H4 (cell line): ENCODE measurements around the gene DCTN3. TPM values are rescaled to one million over a fixed set of nuclear protein-coding genes. Genes with fewer than 3 reads are reported as not detected.

Experiments
- DNase-seq: peaks from one replicate; pipeline ENCODE4 v3.0.0-alpha.2; 2015; ENCODE audit warnings: low spot score
- total RNA-seq: library from RNA; depleted of rRNA; stranded (reverse); fragments of >200 nt; shearing (Covaris generic); gene quantifications from 2 replicates; pipeline ENCODE4 v1.2.3, GENCODE V29; 2014; rRNA removed

Gene DCTN3
- total RNA-seq, 1 experiment from 2014 or later: 168 TPM

DNA sequence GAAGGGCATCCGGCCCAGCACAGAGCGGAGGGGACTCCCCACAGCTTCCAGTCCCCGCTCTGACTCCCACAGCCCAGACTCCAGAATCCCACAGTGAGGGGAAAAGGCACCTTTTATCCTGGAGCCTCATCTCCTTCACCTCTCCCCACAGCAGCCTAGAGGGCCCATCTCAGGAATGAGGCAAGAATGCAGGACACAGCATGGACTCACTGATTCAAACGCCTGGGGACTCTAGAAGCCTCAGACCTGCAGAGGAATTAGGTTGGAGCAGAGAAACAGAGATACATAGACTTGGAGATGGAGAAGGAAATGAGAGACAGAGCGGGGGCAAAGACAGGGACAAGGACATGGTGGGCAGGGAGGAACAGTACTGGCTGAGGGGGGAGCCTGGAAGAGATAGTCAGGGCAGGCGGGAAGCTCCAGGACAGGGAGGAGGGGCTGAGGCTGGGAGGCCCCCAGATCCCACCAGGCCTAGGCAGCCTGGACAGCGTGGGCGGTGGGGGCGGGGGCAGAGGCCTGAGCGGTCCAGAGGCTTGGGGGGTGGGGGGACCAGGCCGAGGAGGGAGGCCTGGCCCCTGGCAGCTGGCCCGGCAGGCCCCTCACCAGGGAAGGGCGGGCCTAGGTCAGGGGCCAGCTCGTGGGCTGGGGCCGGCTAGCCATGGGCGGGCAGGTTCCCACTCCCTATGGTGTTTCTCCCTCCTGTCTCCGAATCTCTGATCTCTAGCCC lies 46.5 kb downstream of the DCTN3 start:
- DNase-seq: no peak

DNA sequence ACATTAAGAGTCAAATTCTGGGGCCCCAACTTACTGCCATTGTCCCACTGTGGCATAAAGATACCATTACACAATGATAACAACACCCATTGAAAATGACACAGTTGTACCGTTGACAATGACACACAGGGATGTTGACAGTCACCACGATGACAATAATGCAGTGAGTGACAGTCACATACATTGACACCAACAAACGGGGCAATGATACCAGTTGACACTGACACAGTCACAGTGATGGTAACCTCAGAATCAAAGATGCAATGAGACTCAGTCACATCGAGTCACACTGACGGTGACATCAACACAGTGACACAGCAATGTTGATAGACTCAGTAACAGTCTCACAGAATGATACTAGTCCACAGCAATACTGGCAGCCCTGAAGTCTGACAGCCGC lies 47.7 kb downstream of the DCTN3 start:
- no peak for DNase-seq

DNA sequence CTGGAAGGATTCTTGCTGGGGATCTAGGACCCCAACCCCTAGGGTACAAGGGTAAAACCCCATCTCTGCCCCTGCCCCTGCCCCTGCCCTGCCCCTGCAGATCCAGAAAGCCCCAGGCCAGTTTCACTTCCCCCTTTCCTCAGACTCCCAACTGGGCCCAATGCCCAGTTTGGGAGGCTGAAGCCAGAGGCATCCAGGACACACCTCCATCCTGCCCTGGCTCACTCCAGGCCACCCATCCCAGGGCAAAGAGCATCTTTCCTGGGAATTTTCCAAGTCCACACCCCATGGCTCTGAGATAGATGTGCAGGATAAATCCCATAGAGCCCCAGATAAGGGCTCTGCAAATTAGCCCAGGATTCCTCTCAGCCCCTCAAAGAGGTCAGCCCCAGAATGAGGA lies 48.2 kb downstream of the DCTN3 start:
- DNase-seq: no peak

DNA sequence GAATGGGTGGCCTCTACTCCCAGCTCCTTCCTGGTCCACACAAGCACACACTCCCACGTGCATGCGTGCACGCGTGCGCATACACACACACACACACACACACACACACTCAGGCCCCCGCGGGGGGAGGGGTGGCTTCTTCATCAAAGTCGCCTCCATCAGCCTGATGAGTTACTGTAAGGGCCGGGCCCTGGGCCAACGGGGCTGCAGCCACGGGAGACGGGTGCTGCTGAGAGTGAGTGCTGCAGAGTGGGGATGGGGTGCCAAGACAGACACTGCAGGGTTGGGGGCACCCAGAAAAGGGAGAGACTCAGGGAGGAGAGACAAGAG lies 48.8 kb downstream of the DCTN3 start:
- DNase-seq: no peak

DNA sequence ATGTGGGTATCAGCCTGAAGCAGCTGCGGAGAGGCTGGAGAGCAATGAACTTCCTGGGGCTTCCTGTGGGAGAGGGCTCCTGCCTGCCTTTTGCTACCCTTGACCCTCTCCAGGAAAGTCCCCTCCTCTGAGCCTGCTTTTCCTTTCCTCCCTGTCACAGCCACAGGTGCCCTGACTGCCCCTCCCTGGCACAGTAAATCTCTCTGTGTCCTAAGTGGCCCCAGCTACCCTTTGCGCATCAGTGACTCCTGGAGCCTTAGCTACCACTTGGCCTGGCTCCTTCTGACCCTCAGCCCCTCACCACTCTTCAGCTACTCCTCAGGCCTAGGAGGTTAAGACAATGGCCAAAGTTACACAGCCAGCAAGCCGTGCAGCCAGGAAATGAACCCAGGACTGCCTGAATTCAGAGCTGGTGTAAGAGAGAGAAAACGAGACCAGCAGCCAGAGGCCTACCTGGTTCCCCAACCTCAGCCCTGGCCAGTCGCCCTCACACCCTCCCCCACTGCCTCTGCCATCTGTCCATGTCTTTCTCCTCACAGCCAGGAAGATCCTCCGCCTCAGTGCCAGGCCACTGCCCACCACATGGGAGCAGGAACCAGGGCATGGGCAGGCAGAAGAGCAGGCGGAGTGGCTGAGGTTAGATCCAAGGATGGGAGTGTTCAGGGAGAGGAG lies 49.4 kb downstream of the DCTN3 start:
- DNase-seq: no peak

DNA sequence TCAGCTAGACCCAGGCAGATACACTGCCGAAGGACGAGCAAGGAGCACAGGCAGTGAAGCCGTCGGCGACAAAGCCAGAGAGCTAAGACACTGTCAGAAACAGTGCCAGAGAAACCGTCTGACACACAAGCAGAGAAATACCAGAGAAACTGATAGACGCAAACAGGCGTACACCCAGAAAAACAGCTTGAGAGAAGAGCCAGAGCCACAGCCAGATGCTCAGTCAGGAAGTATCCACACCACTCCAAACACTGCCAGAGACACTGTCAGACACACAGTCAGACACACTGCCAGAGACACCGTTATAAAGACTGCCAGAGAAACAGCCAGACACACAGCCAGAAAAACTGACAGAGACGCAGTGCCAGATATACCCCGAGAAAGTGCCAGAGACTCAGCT lies 49.9 kb downstream of the DCTN3 start:
- no peak for DNase-seq

DNA sequence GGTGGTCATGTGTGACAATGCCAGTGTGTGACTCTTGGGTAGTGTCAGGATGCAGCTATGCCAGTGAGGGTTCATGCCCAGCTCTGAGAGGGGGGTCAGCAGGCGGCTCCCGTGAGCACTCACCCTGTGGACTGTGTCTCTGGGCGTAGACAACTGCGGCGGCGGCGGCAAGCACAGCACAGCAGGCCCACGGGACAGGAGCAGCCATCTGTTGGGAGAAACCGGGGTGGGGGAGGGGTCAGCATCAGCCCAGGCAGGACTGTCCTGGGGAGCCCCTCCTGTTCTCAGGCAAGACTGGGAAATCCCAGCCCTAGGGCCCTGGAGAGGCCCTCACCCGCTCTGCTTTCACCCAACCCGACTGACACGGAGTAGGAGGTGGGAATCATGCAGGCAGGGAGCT lies 51.5 kb downstream of the DCTN3 start:
- no peak for DNase-seq

DNA sequence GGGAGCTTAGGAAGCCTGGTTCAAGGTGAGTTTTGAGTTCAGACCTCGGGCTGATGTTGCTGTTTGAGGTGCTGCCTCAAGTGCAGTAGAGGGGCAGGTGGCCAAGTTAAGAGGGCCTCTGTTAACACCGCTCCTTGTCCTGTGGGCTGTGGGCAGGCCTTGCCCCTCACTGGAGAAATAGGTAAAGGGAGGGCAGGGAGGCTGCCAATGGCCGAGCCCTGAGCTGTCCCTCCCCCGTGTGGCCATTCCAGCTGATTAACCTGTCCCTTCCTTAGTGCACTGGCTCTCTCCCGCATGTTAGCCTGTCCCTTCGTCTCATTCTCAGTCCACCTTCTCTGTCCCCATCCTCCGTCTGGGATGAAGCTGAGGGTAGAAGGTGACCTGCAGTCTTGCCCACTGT lies 52.2 kb downstream of the DCTN3 start:
- DNase-seq: no peak

DNA sequence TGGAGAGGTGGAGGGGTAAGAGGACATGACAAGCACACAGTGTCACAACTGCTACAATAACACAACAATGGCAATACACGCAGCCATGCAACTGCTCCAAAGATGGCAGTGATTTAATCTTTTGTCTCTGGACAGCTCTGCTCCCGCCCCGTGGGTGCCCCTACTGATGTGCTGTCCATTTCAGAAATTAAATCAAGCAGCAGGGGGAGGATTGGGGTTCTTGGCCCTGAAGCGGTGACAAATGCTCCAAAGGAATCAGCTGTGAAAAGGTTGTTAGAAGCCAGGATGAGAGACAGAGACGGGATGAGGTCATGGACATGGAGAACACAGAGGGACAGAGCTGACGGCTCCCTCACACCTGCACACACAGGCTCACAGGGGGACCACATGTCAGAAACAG lies 53.3 kb downstream of the DCTN3 start:
- no peak for DNase-seq

DNA sequence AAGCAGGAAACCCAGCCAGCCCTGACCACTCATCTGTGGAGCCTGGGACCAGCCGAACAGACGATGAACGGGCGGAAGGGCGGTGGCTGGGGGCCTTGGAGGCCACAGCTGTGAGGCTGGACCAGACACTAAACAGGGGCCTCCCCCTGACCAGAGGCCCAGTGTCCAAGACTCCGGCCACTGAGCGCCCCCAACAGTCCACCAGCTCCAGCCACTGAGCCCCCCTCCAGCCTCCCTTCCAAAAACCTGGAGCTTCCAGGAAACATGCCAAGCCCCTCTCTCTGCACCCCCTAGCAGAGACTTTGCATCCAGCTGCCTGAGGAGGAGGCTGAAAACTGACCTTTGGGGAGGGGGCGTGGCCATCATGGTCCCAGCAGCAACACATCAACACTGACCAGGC lies 54.0 kb downstream of the DCTN3 start:
- DNase-seq: no peak

DNA sequence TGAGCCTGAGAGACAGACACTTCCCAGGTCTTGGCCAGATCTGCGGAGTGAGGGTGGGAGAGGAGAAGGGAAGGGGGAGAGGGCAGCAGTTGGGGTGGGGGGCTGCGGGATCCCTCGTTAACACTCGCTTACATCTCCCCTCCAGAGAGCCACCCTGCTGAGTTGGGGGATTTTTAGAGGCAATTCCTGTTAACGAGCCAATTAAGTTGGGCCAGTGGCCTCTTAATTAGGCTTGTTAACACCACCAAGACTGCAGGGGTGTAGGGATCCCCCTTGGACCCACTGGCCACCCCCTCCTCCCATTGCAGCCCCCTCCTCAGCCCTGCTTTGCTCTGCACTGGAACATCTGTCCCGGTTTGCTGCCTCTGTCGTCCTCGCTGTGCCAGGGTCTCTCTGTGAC lies 54.4 kb downstream of the DCTN3 start:
- DNase-seq: no peak

DNA sequence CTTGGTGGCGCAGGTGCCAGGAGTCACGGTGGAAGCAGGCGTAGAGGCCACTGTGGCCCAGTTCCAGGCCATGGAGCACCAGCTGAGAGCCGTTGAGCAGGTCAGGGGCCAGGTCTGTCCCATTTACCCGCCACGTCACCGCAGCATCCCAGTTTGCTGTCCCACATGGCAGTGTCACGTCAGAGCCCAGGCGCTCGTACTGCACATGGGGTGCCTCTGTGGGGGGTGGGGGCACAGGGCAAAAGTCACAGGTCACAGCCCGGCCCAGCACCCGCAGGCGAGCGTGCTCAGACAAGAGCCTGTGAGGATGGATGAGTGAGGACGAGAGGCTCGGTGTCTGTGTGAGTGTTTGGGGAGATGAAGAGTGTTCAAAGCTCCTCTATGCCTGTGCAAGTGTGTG lies 55.7 kb downstream of the DCTN3 start:
- no peak for DNase-seq

Other genes with a start within 250 kb of the DCTN3 start
- gene MYORG, start 243.6 kb downstream of the DCTN3 start, total RNA-seq: 1.9 and 2.7 TPM in 2 replicates
- 13.6 and 17.9 TPM in 2 replicates for gene FAM219A, start 161.9 kb downstream of the DCTN3 start, total RNA-seq
- 0.04 and 0.27 TPM in 2 replicates for gene DNAI1, start 161.7 kb downstream of the DCTN3 start, total RNA-seq
- gene ENHO, start 97.5 kb downstream of the DCTN3 start, total RNA-seq: 1.9 and 2.3 TPM in 2 replicates
- 0.15 and 0.55 TPM in 2 replicates for gene CNTFR, start 30.8 kb downstream of the DCTN3 start, total RNA-seq
- 52.8 and 59.3 TPM in 2 replicates for gene RPP25L, start 8.4 kb downstream of the DCTN3 start, total RNA-seq
- 0.21 TPM in 1 of 2 replicates, not detected in the other for gene ARID3C, start 8.6 kb upstream of the DCTN3 start, total RNA-seq
- 80.2 and 127 TPM in 2 replicates for gene SIGMAR1, start 17.3 kb upstream of the DCTN3 start, total RNA-seq
- 14.9 and 25.8 TPM in 2 replicates for gene GALT, start 26.2 kb upstream of the DCTN3 start, total RNA-seq
- 8.9 and 12.4 TPM in 2 replicates for gene IL11RA, start 31.7 kb upstream of the DCTN3 start, total RNA-seq
- gene CCL27, start 42.2 kb upstream of the DCTN3 start, total RNA-seq: not detected in 2 replicates
- gene CCL19, start 70.8 kb upstream of the DCTN3 start, total RNA-seq: not detected in 2 replicates
- gene CCL21, start 89.6 kb upstream of the DCTN3 start, total RNA-seq: not detected in 2 replicates